ENCODE data around the gene TNFRSF4.

DNA sequence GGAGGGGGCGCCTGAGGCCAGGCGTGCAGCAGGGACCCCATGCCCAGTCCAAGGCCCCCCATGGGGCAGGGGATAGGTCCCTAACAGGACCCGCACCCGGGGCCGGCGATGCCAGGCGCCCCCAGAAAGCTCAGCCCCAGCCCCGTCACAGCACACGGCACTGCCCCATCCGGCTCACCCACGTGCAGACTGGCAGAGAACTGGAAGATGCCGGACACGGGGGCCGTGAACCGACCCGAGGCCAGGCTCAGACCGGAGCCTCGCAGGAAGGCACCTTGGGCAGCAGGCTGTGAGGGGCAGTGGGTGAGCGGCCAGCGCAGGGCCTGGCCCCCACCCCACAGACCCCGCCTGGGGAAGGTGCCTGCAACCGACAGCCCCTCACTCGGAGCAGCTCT lies 29.3 kb upstream of the TNFRSF4 start:
- TF ChIP-seq TAF7 (tag; IDR thresholded peaks at IDR 0.05) (no peak), KLF10 (CRISPR knock-in tag; IDR thresholded peaks at IDR 0.05) (no peak), TAF1 (IDR thresholded peaks at IDR 0.05; ENCODE audit: control insufficient read depth, extremely low read depth, insufficient read depth, low read length, severe bottlenecking) (no peak), ELF4 (CRISPR knock-in tag; IDR thresholded peaks at IDR 0.05) (no peak), NCOR1 (IDR thresholded peaks at IDR 0.05) (no peak), NR2C1 (IDR thresholded peaks at IDR 0.05) (no peak), NR2C1 (tag; IDR thresholded peaks at IDR 0.05) (no peak)

Measured in K562 (cell line).